HG02798 (cell line): ENCODE results near the gene FXYD3.

Experiments
- ATAC-seq: cut with Tn5 transposase; IDR thresholded peaks from one replicate; pipeline ENCODE4 v1.9.1; 2021; ENCODE audit warnings: mild to moderate bottlenecking; ENCODE audit not compliant: unreplicated experiment, poor library complexity

Gene FXYD3, protein sequence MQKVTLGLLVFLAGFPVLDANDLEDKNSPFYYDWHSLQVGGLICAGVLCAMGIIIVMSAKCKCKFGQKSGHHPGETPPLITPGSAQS

DNA sequence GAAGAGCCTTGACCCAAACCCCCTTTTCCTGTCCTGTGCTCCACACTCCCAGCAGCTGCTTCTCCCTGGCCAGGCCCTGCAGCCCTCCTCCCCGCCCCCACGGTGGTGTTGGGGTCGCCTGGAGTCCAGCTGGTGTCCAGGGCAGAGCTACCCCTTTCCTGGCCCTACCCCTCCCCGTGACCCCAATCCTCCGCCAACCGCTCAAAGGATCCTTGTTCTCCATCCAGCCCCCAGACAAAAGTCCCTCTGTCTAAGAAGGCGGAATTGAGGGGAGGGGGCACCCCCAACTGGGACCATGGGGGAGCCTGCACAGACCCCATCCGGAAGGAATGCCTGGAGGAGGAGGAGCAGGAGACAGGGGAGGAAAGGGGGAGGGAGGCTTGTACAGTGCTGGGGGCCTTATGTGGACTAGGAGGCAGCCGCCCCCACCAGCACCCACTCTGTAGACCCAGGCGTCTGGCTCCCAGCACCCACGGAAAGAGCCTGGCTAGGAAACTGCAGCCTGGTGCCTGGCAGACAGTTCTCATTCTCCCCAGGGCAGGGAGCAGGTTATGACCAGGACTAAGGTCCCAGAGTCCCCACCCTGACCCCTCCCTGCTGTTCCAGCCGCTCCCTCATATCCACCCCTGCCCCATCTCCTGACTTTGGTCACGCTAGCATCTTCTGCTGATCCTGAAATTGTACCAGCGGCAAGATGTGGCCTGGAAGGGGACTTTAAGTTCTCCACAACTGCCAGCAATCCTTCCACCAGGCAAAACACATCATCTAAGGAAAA is at the start of gene FXYD3:
Gene FXYD3 (plus strand): TSS at position 647 of the 775 bp plus-strand sequence. CDS start 3,554 bp downstream, outside the sequence.
- ATAC-seq = no peak

DNA sequence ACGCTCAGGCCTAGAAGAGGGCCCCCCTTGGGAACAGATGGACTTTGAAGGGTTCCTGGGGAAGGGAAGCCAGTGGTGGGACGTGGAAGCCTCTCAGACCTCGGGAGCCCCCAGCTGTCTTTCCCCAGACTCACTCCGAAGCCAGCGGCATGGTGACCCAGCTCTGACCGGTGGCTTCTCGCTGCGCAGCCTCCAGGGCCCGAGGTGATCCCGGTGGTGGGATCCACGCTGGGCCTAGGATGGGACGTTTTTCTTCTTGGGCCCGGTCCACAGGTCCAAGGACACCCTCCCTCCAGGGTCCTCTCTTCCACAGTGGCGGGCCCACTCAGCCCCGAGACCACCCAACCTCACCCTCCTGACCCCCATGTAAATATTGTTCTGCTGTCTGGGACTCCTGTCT is 49.5 kb upstream of the FXYD3 start:
- no peak for ATAC-seq

DNA sequence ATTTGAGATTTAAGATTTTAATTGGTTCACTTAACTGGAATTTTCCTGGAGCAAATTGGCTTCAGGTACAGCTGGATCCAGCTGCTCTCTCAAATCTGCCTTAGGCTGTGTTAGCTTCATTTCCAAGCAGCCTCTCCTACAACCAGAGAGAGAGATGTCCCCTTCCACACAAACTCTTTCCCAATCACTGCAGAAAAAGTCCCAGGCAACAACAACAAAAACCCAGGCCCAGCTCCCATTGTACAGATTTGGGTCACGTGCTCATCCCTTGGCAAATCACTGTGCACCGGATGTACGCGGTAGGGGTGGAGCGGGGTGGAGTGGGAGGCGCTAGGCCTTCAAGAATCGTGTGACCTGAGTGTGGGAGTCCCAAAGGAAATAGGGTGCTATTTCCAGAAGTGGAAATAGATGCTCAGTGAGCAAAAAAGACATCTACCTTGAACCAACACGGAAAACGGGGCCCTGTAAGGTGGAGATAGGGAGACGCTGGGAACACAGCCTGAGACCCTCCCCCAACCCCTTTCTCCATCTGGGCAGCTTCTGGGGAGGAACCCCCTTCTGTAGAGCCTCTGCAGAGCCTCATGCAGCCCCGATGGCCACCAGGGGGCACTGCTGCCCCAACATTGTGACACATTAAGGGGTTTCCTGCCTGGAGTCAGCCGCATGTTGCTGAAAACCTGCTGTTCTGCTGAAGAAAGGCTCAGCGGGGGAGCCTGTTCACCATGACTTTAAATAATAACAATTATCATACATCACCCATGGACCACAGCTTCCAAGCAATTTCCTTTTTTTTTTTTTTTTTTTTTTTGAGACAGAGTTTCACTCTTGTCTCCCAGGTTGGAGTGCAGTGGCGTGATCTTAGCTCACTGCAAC is 48.7 kb upstream of the FXYD3 start:
- ATAC-seq = peak; percentile 66

DNA sequence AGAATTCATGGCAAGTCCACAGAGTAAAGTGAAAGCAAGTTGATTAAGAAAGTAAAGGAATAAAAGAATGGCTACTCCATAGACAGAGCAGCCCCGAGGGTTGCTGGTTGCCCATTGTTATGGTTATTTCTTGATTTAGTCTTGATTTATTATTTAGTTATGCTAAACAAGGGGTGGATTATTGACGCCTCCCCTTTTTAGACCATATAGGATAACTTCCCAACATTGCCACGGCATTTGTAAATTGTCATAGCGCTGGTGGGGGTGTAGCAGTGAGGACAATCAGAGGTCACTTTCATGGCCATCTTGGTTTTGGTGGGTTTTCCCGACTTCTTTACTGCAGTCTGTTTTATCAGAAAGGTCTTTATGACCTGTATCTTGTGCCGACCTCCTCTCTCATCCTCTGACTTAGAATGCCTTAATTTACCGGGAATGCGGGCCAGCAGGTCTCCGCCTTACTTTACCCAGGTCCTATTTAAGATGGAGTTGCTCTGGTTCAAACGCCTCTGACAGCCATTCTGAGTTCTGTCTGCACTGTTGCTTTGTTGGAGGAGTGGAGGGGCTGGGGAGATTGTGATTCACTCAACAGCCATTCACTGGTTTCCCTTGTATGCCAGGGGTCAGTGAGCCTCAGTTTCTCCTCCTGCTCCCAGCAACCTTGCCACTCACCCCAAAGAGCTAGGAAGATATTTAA is 46.5 kb upstream of the FXYD3 start:
- ATAC-seq = no peak

DNA sequence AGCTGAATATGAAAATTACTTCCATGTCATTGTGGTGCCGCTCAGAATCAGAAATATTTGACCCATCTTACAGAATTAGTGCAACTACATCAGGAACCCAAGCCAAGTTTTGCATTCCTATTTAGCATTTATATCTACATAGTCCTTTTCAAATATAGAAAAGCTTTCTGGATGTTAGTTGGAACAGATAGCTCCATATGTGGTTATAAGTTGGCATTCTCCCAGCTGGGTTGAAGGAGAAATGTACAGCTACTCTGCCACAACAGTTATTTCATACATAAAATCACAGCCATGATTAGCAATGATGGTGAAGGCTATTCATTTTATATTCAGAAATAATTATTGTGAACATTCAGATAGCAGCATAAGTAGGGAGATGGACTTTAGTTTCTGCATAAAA is 45.9 kb upstream of the FXYD3 start:
- no peak for ATAC-seq

DNA sequence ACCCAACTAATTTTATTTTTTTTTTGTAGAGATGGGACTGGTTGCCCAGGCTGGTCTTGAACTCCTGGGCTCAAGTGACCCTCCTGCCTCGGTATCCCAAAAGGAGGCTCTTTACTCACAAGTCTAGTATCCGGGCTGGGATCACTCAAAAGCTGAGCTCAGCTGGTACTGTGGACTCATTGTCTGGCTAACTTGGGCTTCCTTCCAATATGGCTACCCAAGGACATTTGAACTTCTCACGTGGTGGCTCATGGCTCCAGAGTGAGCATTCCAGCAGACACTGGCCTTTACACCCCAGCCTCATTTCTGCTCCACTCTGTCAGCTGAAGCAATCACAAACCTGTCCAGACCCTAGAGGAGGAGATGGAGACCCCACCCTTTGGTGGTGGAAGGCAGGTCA is 45.2 kb upstream of the FXYD3 start:
- no peak for ATAC-seq

DNA sequence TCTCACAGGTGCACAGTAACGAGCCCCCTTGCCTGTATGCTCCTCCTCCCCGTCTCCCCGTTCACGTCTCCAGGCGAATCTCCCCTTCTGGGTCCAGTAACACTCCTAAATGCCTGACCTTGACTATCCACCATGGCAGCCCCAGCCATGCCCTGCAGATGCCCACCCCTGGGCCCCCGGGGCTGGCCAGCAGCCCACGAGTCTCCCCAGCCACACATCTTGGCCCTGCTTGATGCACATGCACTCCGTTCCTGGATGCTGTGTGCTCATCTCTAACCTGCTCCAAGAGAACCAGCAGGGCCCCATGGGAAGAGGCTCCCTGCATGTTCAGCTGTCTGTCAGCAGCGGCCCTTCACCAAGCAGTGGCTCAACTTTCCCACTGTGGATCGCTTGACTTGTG is 42.1 kb upstream of the FXYD3 start:
- no peak for ATAC-seq

DNA sequence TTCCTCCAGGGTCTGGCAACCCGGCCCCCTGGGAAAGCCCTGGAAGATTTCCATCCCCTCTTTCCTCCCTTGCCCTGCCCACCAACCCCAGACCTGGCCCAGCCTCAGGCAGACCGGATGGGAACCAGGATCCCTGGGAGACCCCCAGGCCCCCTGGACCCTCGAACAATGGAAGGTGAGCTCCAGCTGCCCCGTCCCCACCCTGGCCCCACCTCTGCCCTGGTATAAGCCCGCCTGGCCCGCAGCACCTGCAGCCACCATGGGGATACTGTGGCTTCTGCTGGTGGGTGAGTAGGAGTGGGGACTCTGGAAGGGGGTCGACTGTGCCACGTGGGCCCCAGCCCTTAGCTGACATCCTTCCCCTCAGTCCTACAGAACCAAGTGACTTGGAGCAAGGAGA is 41.7 kb upstream of the FXYD3 start:
- no peak for ATAC-seq

DNA sequence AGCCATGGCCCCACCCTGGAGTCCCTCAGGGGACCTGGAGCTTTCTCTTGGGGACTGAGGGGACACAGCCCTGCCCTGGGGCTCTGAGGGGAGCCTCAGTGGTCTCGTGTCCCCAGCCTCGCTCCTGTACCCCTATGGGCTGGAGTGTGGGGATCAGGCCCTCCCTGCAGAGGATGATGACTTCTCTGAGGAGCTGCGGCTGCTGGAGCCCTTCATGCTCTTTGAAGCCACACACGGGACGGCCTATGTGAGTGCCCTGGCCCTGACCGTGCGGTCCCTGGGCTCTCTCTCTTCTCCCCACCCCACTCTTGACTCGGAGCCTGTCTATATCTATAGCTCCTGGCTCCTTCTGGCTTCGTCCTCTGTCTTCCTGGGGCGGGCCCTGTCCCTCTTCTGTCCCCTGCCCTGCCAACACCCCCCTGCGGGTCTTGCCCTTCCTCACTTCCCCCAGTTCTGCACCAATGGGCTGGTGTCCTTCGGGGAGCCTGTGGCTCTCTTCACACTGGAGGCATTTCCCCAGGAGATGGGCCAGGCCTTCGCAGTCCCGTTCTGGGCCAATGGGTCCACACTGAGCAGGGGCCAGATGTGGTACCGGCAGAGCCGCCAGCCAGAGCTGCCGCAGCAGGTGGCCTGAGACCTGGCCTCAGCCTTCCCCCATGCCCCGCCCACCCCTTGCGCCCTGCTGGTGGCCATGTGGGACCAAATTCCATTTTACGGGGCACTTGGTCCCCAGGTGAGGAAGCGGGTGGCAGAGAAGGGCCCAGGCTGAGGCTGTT is 41.0 kb upstream of the FXYD3 start:
- ATAC-seq = no peak

DNA sequence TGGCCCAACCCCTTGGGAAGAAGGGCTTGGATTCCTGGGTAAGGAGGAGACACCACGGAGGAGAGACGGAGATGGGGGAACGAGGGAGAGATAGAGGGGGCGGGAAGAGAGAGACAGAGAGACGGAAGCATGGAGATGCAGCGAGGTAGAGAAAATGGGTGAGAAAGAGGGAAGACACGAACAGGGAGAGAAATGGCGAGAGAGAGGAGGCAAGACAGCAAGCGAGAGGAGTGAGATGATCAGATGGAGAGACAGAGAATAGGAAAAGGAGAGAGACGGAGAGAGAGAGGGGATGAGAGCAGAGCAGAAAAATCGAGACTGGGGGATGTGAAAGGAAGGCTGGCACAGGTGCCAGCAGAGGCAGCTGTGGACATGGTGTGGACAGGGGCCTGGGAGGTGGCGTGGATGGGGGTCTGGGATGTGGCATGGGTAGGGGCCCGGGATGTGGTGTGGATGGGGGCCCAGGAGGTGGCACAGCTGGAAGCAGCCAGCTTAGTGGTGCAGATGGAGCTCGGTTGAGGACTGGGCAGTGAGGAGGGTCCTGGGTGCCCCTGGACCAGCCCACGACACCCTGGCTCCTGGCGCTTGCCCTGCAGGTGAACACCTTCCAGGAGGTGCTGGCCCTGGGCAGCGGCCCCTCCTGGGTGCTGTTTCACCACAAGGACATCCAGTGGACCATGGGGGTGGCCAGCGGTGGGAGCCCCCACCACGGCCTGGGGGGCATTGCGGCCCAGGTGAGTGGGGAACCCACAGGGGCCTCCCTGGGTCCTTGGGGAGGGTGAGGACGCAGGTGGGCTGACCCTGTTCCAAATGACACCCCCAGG is 40.2 kb upstream of the FXYD3 start:
- ATAC-seq = no peak

DNA sequence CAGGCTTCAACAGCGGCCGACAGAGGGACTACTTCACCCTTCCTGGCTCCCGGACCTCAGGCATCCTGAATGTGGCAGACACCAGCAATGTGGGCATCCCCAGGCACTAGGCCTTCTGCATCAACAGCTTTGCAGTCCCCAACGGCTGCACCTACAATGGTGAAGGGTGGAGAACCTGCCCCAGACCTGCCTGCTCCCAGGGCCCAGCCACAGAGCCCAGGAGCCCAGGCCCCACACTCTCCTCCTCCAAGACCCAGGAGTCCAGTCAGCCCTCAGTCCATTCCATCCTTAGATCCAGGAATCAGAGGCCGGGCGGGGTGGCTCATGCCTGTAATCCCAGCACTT is 39.6 kb upstream of the FXYD3 start:
- ATAC-seq = no peak

DNA sequence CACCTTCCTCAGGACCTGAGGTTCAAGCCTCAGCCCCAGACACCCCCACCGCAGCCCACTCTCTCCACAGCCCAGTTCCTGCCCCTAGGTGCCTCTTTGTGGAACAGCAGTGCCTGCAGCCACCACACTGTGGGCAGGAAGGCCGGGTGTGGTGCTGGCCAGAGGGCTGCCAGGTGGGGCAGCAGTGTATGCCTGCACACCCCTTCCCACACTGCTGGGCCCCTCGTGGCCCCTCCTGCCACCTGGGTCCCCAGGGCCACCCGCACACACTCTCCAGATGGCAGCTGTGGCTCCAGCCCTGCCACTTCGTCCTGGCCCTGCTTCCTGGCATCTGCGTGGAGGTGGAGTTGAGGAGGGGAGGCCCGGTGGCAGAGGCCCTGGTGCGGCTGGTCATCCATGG is 39.0 kb upstream of the FXYD3 start:
- ATAC-seq = no peak

DNA sequence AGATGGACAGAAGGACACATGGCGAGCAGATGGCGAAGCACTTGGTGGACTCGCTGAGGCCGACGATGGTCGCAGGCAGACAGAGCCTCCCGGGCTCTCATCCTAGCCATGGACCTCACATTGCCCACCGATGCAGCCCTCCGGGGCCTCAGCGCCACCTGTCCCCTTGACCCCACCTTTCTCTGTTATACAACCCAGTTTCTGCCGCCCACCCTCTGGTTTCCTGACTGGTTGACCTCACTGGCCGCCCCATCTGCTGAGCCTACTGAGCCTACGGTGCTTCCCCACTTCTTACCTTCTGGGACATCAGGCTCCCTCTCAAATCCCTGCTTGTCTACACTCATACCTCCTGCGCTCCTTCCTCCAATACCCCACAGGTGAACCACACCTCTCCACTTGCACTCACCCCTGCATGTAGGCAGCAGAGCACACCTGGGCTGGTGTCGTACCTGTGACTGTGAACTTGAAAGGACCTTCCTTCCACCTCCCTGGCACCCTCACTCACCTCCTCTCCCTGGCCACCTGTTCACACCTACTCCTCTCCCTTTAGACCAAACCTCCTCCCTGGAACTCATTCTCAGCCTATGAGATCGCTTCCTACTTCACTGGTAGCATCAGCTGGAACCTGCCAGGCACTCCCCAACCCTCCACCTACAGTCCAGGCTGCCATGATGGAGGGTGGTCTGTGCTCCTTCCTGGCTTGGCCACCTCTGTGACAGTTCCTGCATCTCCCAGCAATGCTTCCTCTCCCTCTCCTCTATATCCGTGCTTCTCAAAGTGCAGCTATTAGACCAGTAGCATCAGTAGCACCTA is 38.0 kb upstream of the FXYD3 start:
- no peak for ATAC-seq

DNA sequence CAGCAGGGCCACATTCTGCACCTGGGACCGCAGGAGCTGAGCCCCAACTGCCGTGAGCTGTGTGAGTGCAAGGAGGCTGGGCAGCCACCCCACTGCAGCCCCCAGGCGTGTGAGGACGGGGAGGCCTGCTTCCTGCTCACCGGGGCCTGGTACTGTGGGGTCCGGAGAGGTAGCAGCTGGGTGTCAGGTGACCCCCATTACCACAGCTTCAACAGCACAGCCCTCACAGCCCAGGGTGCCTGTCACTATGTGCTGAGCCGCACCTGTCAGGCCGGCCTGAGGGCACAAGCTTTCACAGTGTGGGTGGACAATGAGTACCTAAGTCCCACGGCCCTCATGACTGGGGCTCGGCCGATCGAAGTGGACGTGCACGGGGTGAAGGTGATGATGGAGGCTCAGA is 35.8 kb upstream of the FXYD3 start:
- no peak for ATAC-seq

DNA sequence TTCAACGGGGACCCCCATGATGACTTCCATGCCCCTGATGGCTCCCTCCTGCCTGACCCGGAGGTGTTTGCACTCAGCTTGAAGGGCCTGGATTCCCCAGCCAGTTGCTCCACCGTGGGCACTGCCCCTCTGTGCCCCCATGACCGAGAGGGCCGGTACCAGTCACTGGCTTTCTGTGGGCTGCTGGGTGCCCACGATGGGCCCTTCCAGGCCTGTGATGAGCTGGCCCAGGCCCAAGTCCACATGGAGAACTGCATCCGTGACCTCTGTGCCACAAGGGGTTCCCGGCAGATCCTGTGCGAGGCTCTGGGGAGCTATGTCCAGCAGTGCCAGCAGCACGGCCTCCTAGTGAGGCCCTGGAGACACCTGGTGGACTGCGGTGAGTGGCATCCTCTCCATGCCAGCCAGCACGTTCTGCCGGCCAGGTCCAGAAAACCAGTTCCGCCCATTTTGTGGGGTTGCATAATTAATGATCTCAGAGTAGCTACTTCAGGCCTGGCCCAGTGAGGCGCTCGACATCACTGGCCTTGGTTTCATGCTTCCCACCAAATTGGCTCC is 34.9 kb upstream of the FXYD3 start:
- no peak for ATAC-seq

DNA sequence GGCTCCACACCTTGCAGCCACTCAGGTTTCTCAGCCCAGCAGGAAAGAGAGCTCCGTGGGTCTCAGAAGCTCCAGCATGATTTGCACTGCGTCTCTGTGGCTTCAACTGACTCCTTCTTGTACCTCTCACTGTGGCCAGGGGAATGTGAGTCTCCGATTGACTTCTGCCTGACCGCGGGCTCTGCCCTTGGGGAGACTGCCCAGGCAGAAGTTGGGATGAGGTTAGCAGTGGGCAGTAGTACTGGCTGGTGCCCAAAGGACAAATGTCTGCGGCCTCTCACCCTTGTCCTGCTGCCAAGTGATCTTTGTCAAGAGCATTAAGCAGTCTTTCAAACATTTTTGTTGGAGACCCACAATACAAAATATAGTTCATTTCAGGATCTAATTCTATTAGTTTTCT is 34.4 kb upstream of the FXYD3 start:
- no peak for ATAC-seq

DNA sequence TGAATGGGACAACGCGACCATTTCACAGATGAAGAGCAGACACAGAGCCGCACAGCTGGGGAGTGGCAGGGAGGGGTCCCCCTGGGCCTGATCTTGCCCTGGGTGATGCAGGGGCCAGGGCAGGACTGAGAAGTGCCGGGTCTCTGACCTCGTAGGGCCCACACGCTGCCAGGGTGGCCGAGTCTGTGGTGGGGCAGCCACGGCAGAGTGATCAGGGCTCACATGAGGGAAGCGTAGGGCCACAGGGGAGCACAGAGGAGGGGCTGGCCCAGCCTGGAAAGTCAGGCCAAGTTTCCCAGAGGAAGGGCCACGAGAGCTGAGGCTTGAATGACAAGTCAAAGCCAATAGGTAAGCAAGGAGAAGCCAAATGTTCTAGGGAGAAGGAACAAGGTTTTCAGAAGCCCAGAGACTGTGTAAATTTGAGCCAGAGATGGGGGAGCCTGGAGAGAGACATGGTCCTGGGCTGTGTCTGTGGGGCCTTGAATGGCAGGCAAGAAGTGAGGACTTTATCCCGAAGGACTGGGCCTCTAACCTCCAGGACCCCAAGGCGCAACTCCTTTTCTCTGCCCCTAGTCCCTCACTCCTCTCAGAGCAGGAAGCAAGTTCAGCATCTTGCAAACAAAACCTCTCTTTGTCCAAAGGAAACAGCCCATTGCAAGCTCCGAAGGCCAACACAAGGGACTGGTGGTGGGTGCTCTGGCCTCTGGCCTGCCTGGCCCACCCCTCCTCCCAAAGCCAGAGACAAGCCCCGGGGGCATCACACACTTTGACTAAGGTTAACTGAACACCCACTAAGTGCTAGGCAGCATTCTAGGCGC is 31.7 kb upstream of the FXYD3 start:
- no peak for ATAC-seq

DNA sequence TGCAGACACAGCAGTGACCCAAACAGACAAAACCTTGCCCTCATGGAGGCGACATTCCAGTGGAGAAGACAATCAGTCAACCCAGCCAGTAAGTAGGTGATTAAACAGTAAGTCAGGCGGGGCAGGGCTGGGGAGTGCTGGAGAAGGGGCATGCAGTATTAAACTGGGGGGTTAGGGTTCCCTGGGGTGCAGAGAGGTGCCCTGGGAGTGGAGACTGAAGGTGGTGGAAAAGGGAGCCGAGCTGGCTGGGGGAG is 31.2 kb upstream of the FXYD3 start:
- no peak for ATAC-seq
